ENCODE results near the gene NDUFAF7. TPM values are rescaled to one million over a fixed set of nuclear protein-coding genes. Genes with fewer than 3 reads are reported as not detected.

The NDUFAF7 gene
- total RNA-seq = 10 to 100 TPM in 3 of 4 donors, 1 to 10 TPM in 1; 9.8 to 20.8 (median 12.3) TPM

- DNase-seq (ENCODE audit: low spot score in 2 of 2) = peak; percentile 95 to 96
- Histone ChIP-seq H3K4me1 (peaks cover 36% of the 10 kb centered on the region), H3K27me3 (no peaks in the 10 kb centered on the region), H3K36me3 (peaks cover 14% of the 10 kb centered on the region), H3K4me3 (peak within 1 kb of the TSS; percentile 81), H3K27ac (peak within 1 kb of the TSS; percentile 93), H3K9me3 (no peaks in the 10 kb centered on the region)
- TF ChIP-seq POLR2A (IDR thresholded peaks at IDR 0.05) (peak in 1 of 2 donors; percentile 78), EP300 (IDR thresholded peaks at IDR 0.05) (no peak), POLR2AphosphoS5 (IDR thresholded peaks at IDR 0.05) (peak; percentile 88 to 92 (median 89))
- WGBS = under 1% methylated on average over 73 of the region's 73 CpGs
These were observed at the start of gene NDUFAF7, which contains the start of gene CEBPZ for GRCh38 chr2:37231241-37232130. TSS of gene NDUFAF7 (plus strand) at chr2:37231658. CDS start at chr2:37231706, 48 bp downstream. TSS of gene CEBPZ (minus strand) at chr2:37231596. CDS start at chr2:37231567, 29 bp downstream.

DNA sequence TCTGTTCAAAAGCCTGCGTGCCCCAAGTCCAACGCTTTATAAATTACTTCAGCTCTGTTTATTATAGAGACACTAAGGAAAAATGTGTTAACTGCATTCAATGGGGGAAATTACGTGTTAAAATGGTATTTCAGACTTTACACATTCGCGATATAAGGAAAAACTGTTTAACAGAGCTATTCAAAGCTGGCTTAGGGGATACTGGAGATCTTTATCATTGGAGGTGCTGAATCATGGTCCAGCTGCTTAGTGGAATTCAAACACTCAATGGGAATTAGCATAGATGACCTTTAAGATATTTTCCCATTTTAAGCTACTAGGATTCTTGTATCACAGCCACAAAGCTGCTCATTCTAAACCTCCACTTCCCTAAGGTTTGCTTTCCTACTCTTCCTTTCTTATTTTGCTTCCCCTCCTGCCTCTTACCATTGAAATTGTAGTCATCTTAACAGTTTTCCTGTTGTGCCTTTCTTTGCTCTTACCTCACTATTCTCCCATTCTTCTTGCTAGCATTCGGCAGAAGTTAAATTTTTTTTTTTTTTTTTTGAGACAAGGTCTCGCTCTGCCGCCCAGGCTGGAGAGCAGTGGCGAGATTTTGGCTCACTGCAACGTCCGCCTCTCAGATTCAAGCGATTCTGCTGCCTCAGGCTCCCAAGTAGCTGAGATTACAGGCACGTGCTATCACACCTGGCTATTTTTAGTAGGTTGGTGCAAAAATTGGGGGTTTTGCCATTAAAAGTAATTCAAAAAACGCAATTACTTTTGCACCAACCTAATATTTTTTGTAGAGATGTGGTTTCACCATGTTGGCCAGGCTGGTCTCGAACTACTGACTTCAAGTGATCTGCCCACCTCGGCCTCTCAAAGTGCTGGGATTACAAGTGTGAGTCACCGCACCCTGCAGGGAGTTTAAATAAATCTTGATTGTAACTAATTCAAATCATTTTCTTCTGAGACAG lies 49.5 kb upstream of the NDUFAF7 start:
- 78% methylated on average over 17 of the region's 17 CpGs for WGBS
- no peak overlapping the region for H3K4me3 ChIP-seq
- no peak for TF ChIP-seq POLR2A (IDR thresholded peaks at IDR 0.05)
- TF ChIP-seq EP300 (IDR thresholded peaks at IDR 0.05) = no peak
- no peak for TF ChIP-seq CTCF (IDR thresholded peaks at IDR 0.05)
- no peak for TF ChIP-seq POLR2AphosphoS5 (IDR thresholded peaks at IDR 0.05)
- DNase-seq (ENCODE audit: low spot score in 2 of 2) = no peak
- no peak overlapping the region for H3K27ac ChIP-seq
- no peaks in the 10 kb centered on the region for H3K36me3 ChIP-seq
- H3K4me1 ChIP-seq = no peaks in the 10 kb centered on the region
- H3K27me3 ChIP-seq = no peaks in the 10 kb centered on the region
- H3K9me3 ChIP-seq = no peaks in the 10 kb centered on the region

- TF ChIP-seq EP300 (IDR thresholded peaks at IDR 0.05) = no peak
- TF ChIP-seq POLR2A (IDR thresholded peaks at IDR 0.05) = no peak
- no peak for TF ChIP-seq CTCF (IDR thresholded peaks at IDR 0.05)
- no peak for TF ChIP-seq POLR2AphosphoS5 (IDR thresholded peaks at IDR 0.05)
- Histone ChIP-seq H3K4me3 (no peak within 1 kb of the TSS), H3K9me3 (no peaks in the 10 kb centered on the region), H3K27ac (no peak within 1 kb of the TSS), H3K36me3 (no peaks in the 10 kb centered on the region), H3K4me1 (peaks cover 14% of the 10 kb centered on the region), H3K27me3 (no peaks in the 10 kb centered on the region)
- DNase-seq (ENCODE audit: low spot score in 2 of 2) = no peak
- WGBS = 95% methylated on average over 2 of the region's 2 CpGs
These were observed 42.9 kb upstream of the NDUFAF7 start, which contains the start of gene SULT6B1 for GRCh38 chr2:37188570-37188969. TSS of gene SULT6B1 (minus strand) at chr2:37188670. CDS start at chr2:37188640, 30 bp downstream.

GRCh38 chr2:37189452-37190153 lies 41.9 kb upstream of the NDUFAF7 start:
- Histone ChIP-seq H3K9me3 (no peaks in the 10 kb centered on the region), H3K36me3 (no peaks in the 10 kb centered on the region), H3K27me3 (no peaks in the 10 kb centered on the region), H3K4me3 (no peak overlapping the region), H3K27ac (no peak overlapping the region), H3K4me1 (peaks cover 14% of the 10 kb centered on the region)
- 56% methylated on average over 6 of the region's 6 CpGs for WGBS
- no peak for DNase-seq (ENCODE audit: low spot score in 2 of 2)
- TF ChIP-seq POLR2AphosphoS5 (IDR thresholded peaks at IDR 0.05) (no peak), POLR2A (IDR thresholded peaks at IDR 0.05) (no peak), EP300 (IDR thresholded peaks at IDR 0.05) (no peak), CTCF (IDR thresholded peaks at IDR 0.05) (no peak)

- no peak for DNase-seq (ENCODE audit: low spot score in 2 of 2)
- Histone ChIP-seq H3K9me3 (no peaks in the 10 kb centered on the region), H3K27me3 (no peaks in the 10 kb centered on the region), H3K27ac (no peak overlapping the region), H3K4me3 (no peak overlapping the region), H3K4me1 (peaks cover 14% of the 10 kb centered on the region), H3K36me3 (no peaks in the 10 kb centered on the region)
- WGBS = 72% methylated on average over 4 of the region's 4 CpGs
- TF ChIP-seq EP300 (IDR thresholded peaks at IDR 0.05) = no peak
- TF ChIP-seq POLR2AphosphoS5 (IDR thresholded peaks at IDR 0.05) = no peak
- TF ChIP-seq POLR2A (IDR thresholded peaks at IDR 0.05) = no peak
- TF ChIP-seq CTCF (IDR thresholded peaks at IDR 0.05) = no peak
These were observed 41.2 kb upstream of the NDUFAF7 start for GRCh38 chr2:37190290-37190689.

All from suprapubic skin (tissue), 4 donors.